HL-60 (cell line): ENCODE results near the gene GNG4.
"Not testable (repeated sequence)": the region's sequence is repeated elsewhere in the genome, so short reads cannot be mapped to it uniquely, and the experiment has no call there.

ENCODE experiments used
- DNase-seq, 2 experiments: peaks; one replicate each; pipeline ENCODE4 v3.0.0-alpha.2; 2010 to 2020; ENCODE audit warnings: low read depth in 1 of 2, low spot score in 1 of 2
- H3K27ac ChIP-seq: fragments of 250-450 bp; sonication (Bioruptor Pico); replicated peaks from 2 replicates; pipeline ENCODE4 v1.5.1; 2020; ENCODE audit warnings: mild to moderate bottlenecking, moderate library complexity
- H3K27me3 ChIP-seq: fragments of 250-450 bp; sonication (Bioruptor Pico); 2 replicates; pipeline ENCODE4 v1.5.1; 2021; ENCODE audit warnings: mild to moderate bottlenecking, moderate library complexity; ENCODE audit not compliant: insufficient read depth, poor library complexity, severe bottlenecking
- H3K4me3 ChIP-seq: replicated peaks from 2 replicates; pipeline ENCODE4 v1.5.1; 2011; ENCODE audit warnings: mild to moderate bottlenecking, control low read depth, low read length; ENCODE audit not compliant: insufficient read depth
- GABPA ChIP-seq: IDR thresholded peaks from 2 replicates; pipeline ENCODE4 v1.6.1; 2012; ENCODE audit warnings: low read depth
- POLR2AphosphoS5 ChIP-seq: IDR thresholded peaks from 2 replicates; pipeline ENCODE4 v1.6.1; 2012; ENCODE audit warnings: low read depth
- REST ChIP-seq: IDR thresholded peaks from 2 replicates; pipeline ENCODE4 v1.6.1; 2012; ENCODE audit warnings: low read depth; ENCODE audit not compliant: insufficient replicate concordance
- SPI1 ChIP-seq: IDR thresholded peaks from 2 replicates; pipeline ENCODE4 v1.6.1; 2012; ENCODE audit warnings: low read depth, mild to moderate bottlenecking, borderline replicate concordance
- TF ChIP-seq, protein P1 (sequence below): IDR thresholded peaks from one replicate; pipeline ENCODE4 v1.5.1; 2011; ENCODE audit warnings: low read length, control low read depth, inconsistent platforms; ENCODE audit not compliant: insufficient read depth

Gene GNG4

GRCh38 chr1:235575597-235575996 is 74.0 kb downstream of the GNG4 start:
- Histone ChIP-seq H3K27ac (no peak overlapping the region), H3K27me3 (no peaks in the 10 kb centered on the region), H3K4me3 (no peak overlapping the region)
- no peak for DNase-seq
- no peak for TF ChIP-seq GABPA
- no peak for TF ChIP-seq POLR2AphosphoS5
- no peak for TF ChIP-seq REST
- TF ChIP-seq, protein P1, sequence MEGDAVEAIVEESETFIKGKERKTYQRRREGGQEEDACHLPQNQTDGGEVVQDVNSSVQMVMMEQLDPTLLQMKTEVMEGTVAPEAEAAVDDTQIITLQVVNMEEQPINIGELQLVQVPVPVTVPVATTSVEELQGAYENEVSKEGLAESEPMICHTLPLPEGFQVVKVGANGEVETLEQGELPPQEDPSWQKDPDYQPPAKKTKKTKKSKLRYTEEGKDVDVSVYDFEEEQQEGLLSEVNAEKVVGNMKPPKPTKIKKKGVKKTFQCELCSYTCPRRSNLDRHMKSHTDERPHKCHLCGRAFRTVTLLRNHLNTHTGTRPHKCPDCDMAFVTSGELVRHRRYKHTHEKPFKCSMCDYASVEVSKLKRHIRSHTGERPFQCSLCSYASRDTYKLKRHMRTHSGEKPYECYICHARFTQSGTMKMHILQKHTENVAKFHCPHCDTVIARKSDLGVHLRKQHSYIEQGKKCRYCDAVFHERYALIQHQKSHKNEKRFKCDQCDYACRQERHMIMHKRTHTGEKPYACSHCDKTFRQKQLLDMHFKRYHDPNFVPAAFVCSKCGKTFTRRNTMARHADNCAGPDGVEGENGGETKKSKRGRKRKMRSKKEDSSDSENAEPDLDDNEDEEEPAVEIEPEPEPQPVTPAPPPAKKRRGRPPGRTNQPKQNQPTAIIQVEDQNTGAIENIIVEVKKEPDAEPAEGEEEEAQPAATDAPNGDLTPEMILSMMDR: no peak
- no peak for TF ChIP-seq SPI1

DNA sequence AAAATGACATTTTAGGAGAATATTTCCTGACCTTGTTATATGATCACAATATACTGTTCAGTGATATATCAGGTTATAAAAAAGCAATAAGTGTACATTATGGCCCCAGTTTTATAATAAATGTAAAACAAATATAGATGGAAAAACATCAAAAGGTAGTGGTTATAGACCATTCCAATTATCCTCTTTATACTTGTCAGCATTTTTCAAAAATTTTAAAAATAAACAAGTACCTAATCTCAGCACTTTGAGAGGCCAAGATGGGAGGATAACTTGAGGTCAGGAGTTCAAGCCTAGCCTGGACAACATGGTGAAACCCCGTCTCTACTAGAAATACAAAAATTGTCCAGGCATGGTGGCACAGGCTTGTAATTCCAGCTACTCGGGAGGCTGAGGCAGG is 75.7 kb downstream of the GNG4 start:
- no peak for DNase-seq
- Histone ChIP-seq H3K4me3 (no peak overlapping the region), H3K27ac (no peak overlapping the region), H3K27me3 (no peaks in the 10 kb centered on the region)
- TF ChIP-seq, protein P1: no peak
- TF ChIP-seq SPI1 (no peak), POLR2AphosphoS5 (no peak), GABPA (no peak), REST (no peak)

- not testable (repeated sequence) for H3K27ac ChIP-seq, H3K27me3 ChIP-seq, DNase-seq
Measured at GRCh38 chr1:235572971-235573370, 76.6 kb downstream of the GNG4 start.

GRCh38 chr1:235571482-235571881 is 78.1 kb downstream of the GNG4 start:
- no peak overlapping the region for H3K27ac ChIP-seq
- TF ChIP-seq, protein P1: no peak
- TF ChIP-seq REST (no peak), POLR2AphosphoS5 (no peak), GABPA (no peak), SPI1 (no peak)

More at GRCh38 chr1:235572971-235573370, 76.6 kb downstream of the GNG4 start:
- H3K4me3 ChIP-seq: not testable (repeated sequence)

More at GRCh38 chr1:235571482-235571881, 78.1 kb downstream of the GNG4 start:
- no peak overlapping the region for H3K4me3 ChIP-seq
- no peak for DNase-seq
- H3K27me3 ChIP-seq: no peaks in the 10 kb centered on the region
